Prostate gland (tissue), 2 donors: Measurements from ENCODE around the gene HDAC4. TPM values are rescaled to one million over a fixed set of nuclear protein-coding genes. Genes with fewer than 3 reads are reported as not detected.

Experiments used
- DNase-seq: peaks from one replicate; pipeline ENCODE4 v3.0.0-alpha.2; 2019; ENCODE audit warnings: low spot score
- H3K27ac ChIP-seq, 2 donors: fragments of 200-600 bp; sonication (generic); 2 replicates each; pipeline ENCODE4 v1.5.1; 2017 to 2019
- H3K27me3 ChIP-seq: fragments of 200-600 bp; sonication (generic); replicated peaks from 2 replicates; pipeline ENCODE4 v1.5.1; 2019; ENCODE audit not compliant: insufficient read depth
- H3K36me3 ChIP-seq, 2 donors: fragments of 200-600 bp; sonication (generic); 1 replicate in 1 of 2; 2 replicates in 1 of 2; pipeline versions ENCODE4 v1.5.1 to v1.8.1; 2017 to 2019
- H3K4me1 ChIP-seq: fragments of 200-600 bp; sonication (generic); replicated peaks from 2 replicates; pipeline ENCODE4 v1.5.1; 2019
- H3K4me3 ChIP-seq, 2 donors: fragments of 200-600 bp; sonication (generic); 2 replicates each; pipeline ENCODE4 v1.5.1; 2017 to 2019
- H3K9me3 ChIP-seq: fragments of 200-600 bp; sonication (generic); 2 replicates; pipeline ENCODE4 v1.5.1; 2017
- CTCF ChIP-seq, 4 experiments: fragments of 200-600 bp in 2 of 4; fragments of 450-650 bp in 2 of 4; sonication (generic) in 2 of 4; IDR thresholded peaks; 1 replicate in 3 of 4; 2 replicates in 1 of 4; pipeline ENCODE4 v1.5.1; 2016 to 2019; ENCODE audit warnings: antibody characterized with exemption in 4 of 4, mild to moderate bottlenecking in 2 of 4, moderate library complexity in 2 of 4
- POLR2A ChIP-seq: fragments of 450-650 bp; IDR thresholded peaks from one replicate; pipeline ENCODE4 v1.6.1; 2016; ENCODE audit warnings: antibody characterized with exemption, mild to moderate bottlenecking
- POLR2AphosphoS5 ChIP-seq: sonication (generic); formaldehyde crosslinking; IDR thresholded peaks from one replicate; pipeline ENCODE4 v1.6.1; 2017; ENCODE audit warnings: antibody characterized with exemption
- WGBS: methylation state at CpG from one replicate; pipeline ENCODE4 v1.1.5; 2018; 5-methylcytosine and 5-hydroxymethylcytosine counted together
- intact Hi-C: fragments of 100-400 bp; cut with DNase I; formaldehyde crosslinking; loops from one replicate; pipeline ENCODE4 v1.14.2; 2022
- total RNA-seq, 2 donors: library from RNA; depleted of rRNA; stranded (reverse); fragments of >200 nt; gene quantifications; one replicate each; pipeline ENCODE4 v1.1.0, GENCODE V29; 2016

Gene HDAC4
- total RNA-seq, 2 donors from 2014 or later: 41.8 to 44.2 TPM

GRCh38 chr2:239015218-239015900, 385.5 kb downstream of the HDAC4 start:
- Histone ChIP-seq H3K27me3 (no peaks in the 10 kb centered on the region), H3K27ac (no peak overlapping the region), H3K36me3 (no peaks in the 10 kb centered on the region), H3K4me1 (no peaks in the 10 kb centered on the region), H3K4me3 (no peak overlapping the region), H3K9me3 (no peaks in the 10 kb centered on the region)
- no peak for DNase-seq
- TF ChIP-seq POLR2A: no peak
- TF ChIP-seq POLR2AphosphoS5: no peak
- TF ChIP-seq CTCF (IDR thresholded peaks at IDR 0.05): no peak
- intact Hi-C loops: no loop called here
- 69% methylated on average over 25 of the region's 25 CpGs for WGBS

DNA sequence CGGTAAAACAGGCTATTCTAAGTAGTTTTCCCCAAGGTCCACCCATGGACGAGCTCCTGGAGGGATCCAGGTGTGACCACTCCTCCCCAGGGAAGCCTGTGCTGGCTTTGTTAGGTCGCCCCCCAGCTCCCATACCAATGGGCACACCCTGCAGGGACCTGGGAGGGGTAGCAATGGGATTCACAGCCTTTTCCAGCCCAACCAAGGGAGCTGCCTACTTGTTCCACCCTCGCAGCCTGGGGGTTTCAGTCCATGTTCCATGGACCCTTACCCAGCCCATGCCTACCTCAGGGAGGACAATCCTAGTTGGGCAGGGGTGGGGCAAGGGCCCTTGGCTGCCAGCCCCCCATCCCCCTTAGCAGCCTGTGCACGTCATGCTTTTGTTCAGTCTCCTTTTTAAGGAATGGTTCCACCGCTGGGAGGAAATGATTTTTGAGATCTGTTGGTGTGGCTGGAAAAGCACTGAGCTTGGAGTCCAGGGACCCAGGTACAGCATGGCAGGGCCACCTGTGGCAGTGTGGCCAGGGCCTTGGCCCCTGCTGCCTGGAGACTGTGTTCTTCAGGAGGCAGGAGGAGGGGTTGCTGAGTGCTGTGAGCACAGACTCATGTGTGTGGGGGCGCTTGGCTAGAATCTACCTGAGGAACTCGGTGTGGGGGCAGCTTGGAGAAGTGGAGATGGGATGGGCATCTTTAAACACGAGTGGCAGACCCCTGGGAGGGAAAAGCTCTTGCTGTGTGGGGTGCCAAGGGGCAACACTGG, 386.2 kb downstream of the HDAC4 start:
- whole genome bisulfite sequencing: 91% methylated on average over 9 of the region's 9 CpGs
- no peaks in the 10 kb centered on the region for H3K36me3 ChIP-seq

GRCh38 chr2:239013678-239013976, 387.2 kb downstream of the HDAC4 start:
- WGBS: 65% methylated on average over 6 of the region's 6 CpGs
- H3K27ac ChIP-seq: no peak overlapping the region
- H3K27me3 ChIP-seq: no peaks in the 10 kb centered on the region
- TF ChIP-seq POLR2A (no peak), CTCF (IDR thresholded peaks at IDR 0.05) (no peak), POLR2AphosphoS5 (no peak)
- no peaks in the 10 kb centered on the region for H3K4me1 ChIP-seq
- no peaks in the 10 kb centered on the region for H3K9me3 ChIP-seq
- DNase-seq: no peak
- no peaks in the 10 kb centered on the region for H3K36me3 ChIP-seq
- no peak overlapping the region for H3K4me3 ChIP-seq
- intact Hi-C loops: no loop called here

More for the DNA sequence above, 386.2 kb downstream of the HDAC4 start:
- TF ChIP-seq POLR2AphosphoS5 (no peak), CTCF (IDR thresholded peaks at IDR 0.05) (no peak), POLR2A (no peak)
- DNase-seq: no peak
- Histone ChIP-seq H3K27ac (no peak overlapping the region), H3K27me3 (no peaks in the 10 kb centered on the region), H3K4me3 (no peak overlapping the region), H3K4me1 (no peaks in the 10 kb centered on the region), H3K9me3 (no peaks in the 10 kb centered on the region)
- intact Hi-C loops: no loop called here

GRCh38 chr2:239012936-239013677, 387.7 kb downstream of the HDAC4 start:
- no peak overlapping the region for H3K27ac ChIP-seq
- no peak for TF ChIP-seq POLR2AphosphoS5

GRCh38 chr2:239012228-239012627, 388.6 kb downstream of the HDAC4 start:
- no peaks in the 10 kb centered on the region for H3K9me3 ChIP-seq
- no peaks in the 10 kb centered on the region for H3K4me1 ChIP-seq
- TF ChIP-seq POLR2A (no peak), POLR2AphosphoS5 (no peak), CTCF (IDR thresholded peaks at IDR 0.05) (no peak)
- no peaks in the 10 kb centered on the region for H3K27me3 ChIP-seq
- no peak overlapping the region for H3K27ac ChIP-seq
- no peaks in the 10 kb centered on the region for H3K36me3 ChIP-seq
- 98% methylated on average over 9 of the region's 9 CpGs for WGBS
- no peak overlapping the region for H3K4me3 ChIP-seq
- DNase-seq: no peak
- intact Hi-C loops: no loop called here

More at GRCh38 chr2:239012936-239013677, 387.7 kb downstream of the HDAC4 start:
- no peaks in the 10 kb centered on the region for H3K4me1 ChIP-seq
- intact Hi-C loops: no loop called here
- H3K9me3 ChIP-seq: no peaks in the 10 kb centered on the region
- DNase-seq: no peak
- H3K4me3 ChIP-seq: no peak overlapping the region
- no peaks in the 10 kb centered on the region for H3K36me3 ChIP-seq
- WGBS: 90% methylated on average over 13 of the region's 13 CpGs
- no peaks in the 10 kb centered on the region for H3K27me3 ChIP-seq
